K562 (cell line): Measurements from ENCODE around the gene CCDC27. TPM values are rescaled to one million over a fixed set of nuclear protein-coding genes. Genes with fewer than 3 reads are reported as not detected.

Source experiments
- BCOR ChIP-seq: fragments of 450-650 bp; IDR thresholded peaks from 2 replicates; pipeline ENCODE4 v1.6.1; 2016
- CBX3 ChIP-seq, 2 experiments: IDR thresholded peaks; 1 replicate in 1 of 2; 2 replicates in 1 of 2; pipeline ENCODE4 v1.6.1; 2012; ENCODE audit warnings: inconsistent platforms in 2 of 2, low read length in 2 of 2, borderline replicate concordance in 1 of 2, control low read depth in 1 of 2
- ESRRB ChIP-seq: fragments of 250-450 bp; sonication (Bioruptor Pico); IDR thresholded peaks from 2 replicates; pipeline ENCODE4 v1.5.0; 2020; ENCODE audit warnings: mild to moderate bottlenecking, moderate library complexity, borderline replicate concordance
- MTA3 ChIP-seq: fragments of 450-650 bp; formaldehyde crosslinking; IDR thresholded peaks from 2 replicates; pipeline ENCODE4 v1.6.1; 2017; ENCODE audit warnings: mild to moderate bottlenecking, borderline replicate concordance
- NEUROD1 ChIP-seq: fragments of 150-350 bp; IDR thresholded peaks from 2 replicates; pipeline ENCODE4 v1.6.1; 2014; ENCODE audit warnings: borderline replicate concordance, low read length, low read depth; ENCODE audit not compliant: partially characterized antibody
- NFE2 ChIP-seq: IDR thresholded peaks from 2 replicates; pipeline ENCODE4 v1.6.1; 2014; ENCODE audit warnings: antibody characterized with exemption, low read depth
- POLR2AphosphoS2 ChIP-seq: IDR thresholded peaks from 2 replicates; pipeline ENCODE4 v1.6.1; 2012; ENCODE audit warnings: low read length, improper control_type of control experiment
- PYGO2 ChIP-seq: fragments of 450-650 bp; IDR thresholded peaks from 2 replicates; pipeline ENCODE4 v1.6.1; 2016; ENCODE audit warnings: mild to moderate bottlenecking, missing genetic modification characterization, moderate library complexity, missing compliant biosample characterization
- RFX5 ChIP-seq: IDR thresholded peaks from 2 replicates; pipeline ENCODE4 v1.6.1; 2011; ENCODE audit warnings: low read depth, mild to moderate bottlenecking, improper control_type of control experiment, low read length
- SMARCE1 ChIP-seq: fragments of 450-650 bp; IDR thresholded peaks from 2 replicates; pipeline ENCODE4 v1.7.1; 2016; ENCODE audit warnings: mild to moderate bottlenecking
- TRIM24 ChIP-seq, 2 experiments: fragments of 450-650 bp; IDR thresholded peaks; 2 replicates each; pipeline ENCODE4 v1.6.1; 2016
- ZNF24 ChIP-seq: fragments of 450-650 bp; IDR thresholded peaks from 2 replicates; pipeline ENCODE4 v1.6.1; 2016
- ZNF3 ChIP-seq: fragments of 250-450 bp; sonication (Bioruptor Pico); IDR thresholded peaks from 2 replicates; pipeline ENCODE4 v1.5.0; 2021; ENCODE audit warnings: mild to moderate bottlenecking, moderate library complexity
- ZNF584 ChIP-seq: fragments of 200-800 bp; sonication (Bioruptor generic); IDR thresholded peaks from 2 replicates; pipeline ENCODE4 v1.6.1; 2016; ENCODE audit warnings: low read depth, mild to moderate bottlenecking, missing genetic modification characterization, missing compliant biosample characterization
- ZNF778 ChIP-seq: fragments of 450-650 bp; formaldehyde crosslinking; IDR thresholded peaks from 2 replicates; pipeline ENCODE4 v1.4.0; 2020; ENCODE audit warnings: mild to moderate bottlenecking, moderate library complexity
- polyA plus RNA-seq, 8 experiments: library from polyadenylated mRNA; depleted of rRNA in 4 of 8; stranded (reverse) in 5 of 8; unstranded in 3 of 8; fragments of >200 nt; fragmentation: Nextera tagmentation in 2 of 8; fragmentation: Illumina TruSeq in 1 of 8; extraction: Ambion mirVana in 2 of 8; extraction: Trizol in 1 of 8; gene quantifications; 2 replicates each; pipeline versions ENCODE4 v1.2.1 to v1.2.3, GENCODE V29; 2011 to 2014; ENCODE audit warnings: inconsistent platforms in 1 of 8, missing spikeins in 1 of 8
- total RNA-seq, 7 experiments: library from RNA; depleted of rRNA in 6 of 7; stranded (reverse); fragments of >200 nt in 6 of 7; fragmentation: Illumina TruSeq in 2 of 7; extraction: Trizol in 2 of 7; gene quantifications; 2 replicates each; pipeline versions ENCODE4 v1.2.1 to v1.2.3, GENCODE V29; 2011 to 2021; ENCODE audit warnings: low replicate concordance in 1 of 7
- TF ChIP-seq, protein P1 (sequence below): sonication (generic); formaldehyde crosslinking; IDR thresholded peaks from 2 replicates; pipeline ENCODE4 v1.8.1; 2023; ENCODE audit warnings: missing genetic modification reagents, mild to moderate bottlenecking, borderline replicate concordance
- TF ChIP-seq, protein P2 (sequence below), 2 experiments: IDR thresholded peaks; 2 replicates each; pipeline ENCODE4 v1.6.1; 2012; ENCODE audit warnings: improper control_type of control experiment in 2 of 2, low read depth in 2 of 2, low read length in 2 of 2, borderline replicate concordance in 1 of 2
- TF ChIP-seq, protein P3 (sequence below), 2 experiments: IDR thresholded peaks; 2 replicates each; pipeline ENCODE4 v1.6.1; 2011; ENCODE audit warnings: borderline replicate concordance in 1 of 2, control low read depth in 1 of 2, low read depth in 1 of 2, low read length in 1 of 2, mild to moderate bottlenecking in 1 of 2, mixed read lengths in 1 of 2, moderate library complexity in 1 of 2; ENCODE audit not compliant: insufficient read depth in 1 of 2, insufficient read length in 1 of 2, poor library complexity in 1 of 2, severe bottlenecking in 1 of 2; ENCODE audit errors: extremely low read depth in 1 of 2
- TF ChIP-seq, protein P4 (sequence below): sonication (generic); formaldehyde crosslinking; IDR thresholded peaks from 2 replicates; pipeline ENCODE4 v1.8.0; 2022; ENCODE audit warnings: mild to moderate bottlenecking, missing genetic modification reagents

Gene CCDC27
- total and polyA plus RNA-seq, 9 of the 15 experiments (the other 6 are each of a cell fraction or from before 2014, with no cell fraction given), result 0.01 to 0.04 TPM; not detected in 7

DNA sequence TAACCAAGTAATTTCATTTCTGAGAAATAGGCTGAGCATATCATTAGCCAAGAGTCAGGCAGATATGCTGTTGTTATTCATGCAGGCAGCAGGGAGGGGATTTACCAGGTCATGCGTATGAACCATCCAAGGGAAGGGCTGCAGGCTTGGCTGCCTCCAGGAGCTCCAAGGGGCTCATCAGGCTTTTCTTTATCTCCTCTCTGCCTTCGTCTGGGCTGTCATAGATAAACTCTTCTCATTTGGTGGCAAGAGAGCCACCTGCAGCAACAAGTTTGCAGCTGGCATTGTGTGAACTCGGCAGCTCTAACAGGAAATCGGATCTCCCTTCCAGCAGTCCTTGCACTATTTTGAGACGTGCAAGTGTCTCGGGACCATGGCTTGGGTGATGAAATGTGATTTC is 7.5 kb downstream of the CCDC27 start (continued):
- TF ChIP-seq, protein P1, sequence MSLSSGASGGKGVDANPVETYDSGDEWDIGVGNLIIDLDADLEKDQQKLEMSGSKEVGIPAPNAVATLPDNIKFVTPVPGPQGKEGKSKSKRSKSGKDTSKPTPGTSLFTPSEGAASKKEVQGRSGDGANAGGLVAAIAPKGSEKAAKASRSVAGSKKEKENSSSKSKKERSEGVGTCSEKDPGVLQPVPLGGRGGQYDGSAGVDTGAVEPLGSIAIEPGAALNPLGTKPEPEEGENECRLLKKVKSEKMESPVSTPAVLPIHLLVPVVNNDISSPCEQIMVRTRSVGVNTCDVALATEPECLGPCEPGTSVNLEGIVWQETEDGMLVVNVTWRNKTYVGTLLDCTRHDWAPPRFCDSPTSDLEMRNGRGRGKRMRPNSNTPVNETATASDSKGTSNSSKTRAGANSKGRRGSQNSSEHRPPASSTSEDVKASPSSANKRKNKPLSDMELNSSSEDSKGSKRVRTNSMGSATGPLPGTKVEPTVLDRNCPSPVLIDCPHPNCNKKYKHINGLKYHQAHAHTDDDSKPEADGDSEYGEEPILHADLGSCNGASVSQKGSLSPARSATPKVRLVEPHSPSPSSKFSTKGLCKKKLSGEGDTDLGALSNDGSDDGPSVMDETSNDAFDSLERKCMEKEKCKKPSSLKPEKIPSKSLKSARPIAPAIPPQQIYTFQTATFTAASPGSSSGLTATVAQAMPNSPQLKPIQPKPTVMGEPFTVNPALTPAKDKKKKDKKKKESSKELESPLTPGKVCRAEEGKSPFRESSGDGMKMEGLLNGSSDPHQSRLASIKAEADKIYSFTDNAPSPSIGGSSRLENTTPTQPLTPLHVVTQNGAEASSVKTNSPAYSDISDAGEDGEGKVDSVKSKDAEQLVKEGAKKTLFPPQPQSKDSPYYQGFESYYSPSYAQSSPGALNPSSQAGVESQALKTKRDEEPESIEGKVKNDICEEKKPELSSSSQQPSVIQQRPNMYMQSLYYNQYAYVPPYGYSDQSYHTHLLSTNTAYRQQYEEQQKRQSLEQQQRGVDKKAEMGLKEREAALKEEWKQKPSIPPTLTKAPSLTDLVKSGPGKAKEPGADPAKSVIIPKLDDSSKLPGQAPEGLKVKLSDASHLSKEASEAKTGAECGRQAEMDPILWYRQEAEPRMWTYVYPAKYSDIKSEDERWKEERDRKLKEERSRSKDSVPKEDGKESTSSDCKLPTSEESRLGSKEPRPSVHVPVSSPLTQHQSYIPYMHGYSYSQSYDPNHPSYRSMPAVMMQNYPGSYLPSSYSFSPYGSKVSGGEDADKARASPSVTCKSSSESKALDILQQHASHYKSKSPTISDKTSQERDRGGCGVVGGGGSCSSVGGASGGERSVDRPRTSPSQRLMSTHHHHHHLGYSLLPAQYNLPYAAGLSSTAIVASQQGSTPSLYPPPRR (CRISPR knock-in tag), result no peak
- TF ChIP-seq NFE2 (no peak), ZNF778 (CRISPR knock-in tag) (no peak), BCOR (peak; percentile 67; the same call in 1 of the 2 replicates), NEUROD1 (no peak), RFX5 (no peak), TRIM24 (IDR thresholded peaks at IDR 0.05) (peak; percentile 29 to 83; a peak in 2 of 4 replicates), ESRRB (CRISPR knock-in tag) (no peak), POLR2AphosphoS2 (no peak), CBX3 (IDR thresholded peaks at IDR 0.05; ENCODE audit: borderline replicate concordance in 1 of 2, low read length in 2 of 2) (no peak), ZNF24 (no peak), ZNF584 (CRISPR knock-in tag) (no peak), MTA3 (0 out of 2 replicates have a peak, but pooled peaks have one; percentile 45), PYGO2 (tag) (no peak), ZNF3 (CRISPR knock-in tag) (no peak), SMARCE1 (no peak)
- TF ChIP-seq, protein P2, sequence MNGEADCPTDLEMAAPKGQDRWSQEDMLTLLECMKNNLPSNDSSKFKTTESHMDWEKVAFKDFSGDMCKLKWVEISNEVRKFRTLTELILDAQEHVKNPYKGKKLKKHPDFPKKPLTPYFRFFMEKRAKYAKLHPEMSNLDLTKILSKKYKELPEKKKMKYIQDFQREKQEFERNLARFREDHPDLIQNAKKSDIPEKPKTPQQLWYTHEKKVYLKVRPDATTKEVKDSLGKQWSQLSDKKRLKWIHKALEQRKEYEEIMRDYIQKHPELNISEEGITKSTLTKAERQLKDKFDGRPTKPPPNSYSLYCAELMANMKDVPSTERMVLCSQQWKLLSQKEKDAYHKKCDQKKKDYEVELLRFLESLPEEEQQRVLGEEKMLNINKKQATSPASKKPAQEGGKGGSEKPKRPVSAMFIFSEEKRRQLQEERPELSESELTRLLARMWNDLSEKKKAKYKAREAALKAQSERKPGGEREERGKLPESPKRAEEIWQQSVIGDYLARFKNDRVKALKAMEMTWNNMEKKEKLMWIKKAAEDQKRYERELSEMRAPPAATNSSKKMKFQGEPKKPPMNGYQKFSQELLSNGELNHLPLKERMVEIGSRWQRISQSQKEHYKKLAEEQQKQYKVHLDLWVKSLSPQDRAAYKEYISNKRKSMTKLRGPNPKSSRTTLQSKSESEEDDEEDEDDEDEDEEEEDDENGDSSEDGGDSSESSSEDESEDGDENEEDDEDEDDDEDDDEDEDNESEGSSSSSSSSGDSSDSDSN (IDR thresholded peaks at IDR 0.05; ENCODE audit: borderline replicate concordance in 1 of 2, low read depth in 2 of 2, low read length in 2 of 2), result 0 out of 4 replicates have a peak, but pooled peaks of 1 of the 2 experiments have one; percentile 24
- TF ChIP-seq, protein P3, sequence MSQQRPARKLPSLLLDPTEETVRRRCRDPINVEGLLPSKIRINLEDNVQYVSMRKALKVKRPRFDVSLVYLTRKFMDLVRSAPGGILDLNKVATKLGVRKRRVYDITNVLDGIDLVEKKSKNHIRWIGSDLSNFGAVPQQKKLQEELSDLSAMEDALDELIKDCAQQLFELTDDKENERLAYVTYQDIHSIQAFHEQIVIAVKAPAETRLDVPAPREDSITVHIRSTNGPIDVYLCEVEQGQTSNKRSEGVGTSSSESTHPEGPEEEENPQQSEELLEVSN (IDR thresholded peaks at IDR 0.05; ENCODE audit: borderline replicate concordance in 1 of 2, extremely low read depth in 1 of 2, insufficient read depth in 1 of 2, insufficient read length in 1 of 2, low read depth in 1 of 2, low read length in 1 of 2, poor library complexity in 1 of 2, severe bottlenecking in 1 of 2), result no peak
- TF ChIP-seq, protein P4, sequence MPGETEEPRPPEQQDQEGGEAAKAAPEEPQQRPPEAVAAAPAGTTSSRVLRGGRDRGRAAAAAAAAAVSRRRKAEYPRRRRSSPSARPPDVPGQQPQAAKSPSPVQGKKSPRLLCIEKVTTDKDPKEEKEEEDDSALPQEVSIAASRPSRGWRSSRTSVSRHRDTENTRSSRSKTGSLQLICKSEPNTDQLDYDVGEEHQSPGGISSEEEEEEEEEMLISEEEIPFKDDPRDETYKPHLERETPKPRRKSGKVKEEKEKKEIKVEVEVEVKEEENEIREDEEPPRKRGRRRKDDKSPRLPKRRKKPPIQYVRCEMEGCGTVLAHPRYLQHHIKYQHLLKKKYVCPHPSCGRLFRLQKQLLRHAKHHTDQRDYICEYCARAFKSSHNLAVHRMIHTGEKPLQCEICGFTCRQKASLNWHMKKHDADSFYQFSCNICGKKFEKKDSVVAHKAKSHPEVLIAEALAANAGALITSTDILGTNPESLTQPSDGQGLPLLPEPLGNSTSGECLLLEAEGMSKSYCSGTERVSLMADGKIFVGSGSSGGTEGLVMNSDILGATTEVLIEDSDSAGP (CRISPR knock-in tag), result no peak
